H1 (cell line): ENCODE data around the gene KSR2.

Experiments
- BRCA1 ChIP-seq: IDR thresholded peaks from 2 replicates; pipeline ENCODE4 v1.6.1; 2012; ENCODE audit warnings: low read depth, low read length, improper control_type of control experiment
- CTCF ChIP-seq, 3 experiments: IDR thresholded peaks; 1 replicate in 2 of 3; 2 replicates in 1 of 3; pipeline versions ENCODE4 v1.5.1 to v1.6.1; 2011; ENCODE audit warnings: low read length in 3 of 3, mild to moderate bottlenecking in 3 of 3, inconsistent platforms in 2 of 3, low read depth in 1 of 3, moderate library complexity in 1 of 3; ENCODE audit not compliant: insufficient read depth in 1 of 3; ENCODE audit errors: control extremely low read depth in 1 of 3
- EZH2 ChIP-seq: fragments of 200-600 bp; sonication (generic); IDR thresholded peaks from 2 replicates; pipeline ENCODE4 v1.7.1; 2012; ENCODE audit warnings: low read depth, mild to moderate bottlenecking, moderate library complexity, low read length, inconsistent platforms; ENCODE audit not compliant: severe bottlenecking
- PHF8 ChIP-seq: fragments of 200-600 bp; sonication (generic); conservative IDR thresholded peaks from 2 replicates; pipeline ENCODE4 v1.7.1; 2012; ENCODE audit warnings: low read depth, mild to moderate bottlenecking, inconsistent platforms, low read length, moderate library complexity
- POLR2A ChIP-seq, 2 experiments: IDR thresholded peaks; 1 replicate in 1 of 2; 2 replicates in 1 of 2; pipeline ENCODE4 v1.6.1; 2011; ENCODE audit warnings: low read depth in 2 of 2, low read length in 2 of 2, mild to moderate bottlenecking in 2 of 2; ENCODE audit errors: control extremely low read depth in 1 of 2

GRCh38 chr12:117572755-117573154 is 396.0 kb downstream of the KSR2 start:
- TF ChIP-seq POLR2A (IDR thresholded peaks at IDR 0.05; ENCODE audit: control extremely low read depth in 1 of 2, low read depth in 2 of 2, low read length in 2 of 2) = no peak
- TF ChIP-seq CTCF (IDR thresholded peaks at IDR 0.05; ENCODE audit: control extremely low read depth in 1 of 3, insufficient read depth in 1 of 3, low read depth in 1 of 3, low read length in 3 of 3) = no peak
- TF ChIP-seq PHF8 = no peak
- no peak for TF ChIP-seq BRCA1
- TF ChIP-seq EZH2 = no peak
